A549 (cell line): ENCODE results near the gene MED4. TPM values are rescaled to one million over a fixed set of nuclear protein-coding genes. Genes with fewer than 3 reads are reported as not detected.

Source experiments
- ATAC-seq, 2 experiments: fragments of 200-7000 bp in 1 of 2; fragments of >200 bp in 1 of 2; cut with Nextera tagmentation in 1 of 2; cut with Tn5 transposase in 1 of 2; 3 replicates each; pipeline versions ENCODE4 v1.8.0 to v1.9.1; 2018 to 2020; ENCODE audit warnings: mild to moderate bottlenecking in 1 of 2, moderate library complexity in 1 of 2
- CTCF ChIA-PET: fragments of 300-600 bp; sonication (Branson Sonifier 250); formaldehyde crosslinking; extraction: SDS; loops from one replicate; lab custom pipeline; 2021; ENCODE audit warnings: antibody characterized with exemption, inconsistent platforms; lab: Yijun Ruan, JAX
- POLR2A ChIA-PET: fragments of 350-600 bp; formaldehyde crosslinking; extraction: SDS; loops from one replicate; lab custom pipeline; 2021; ENCODE audit warnings: antibody characterized with exemption, inconsistent platforms; lab: Yijun Ruan, JAX
- DNase-seq, 2 experiments: peaks; one replicate each; pipeline versions ENCODE4 v3.0.0 to v3.0.0-alpha.2; 2011 to 2016; ENCODE audit warnings: low read depth in 1 of 2, low spot score in 1 of 2
- FAIRE-seq: peaks from 2 replicates; lab custom pipeline; 2011; peaks lifted over from hg19 to GRCh38; lab: Jason Lieb, UNC
- H3K27ac ChIP-seq, 2 experiments: fragments of >200 bp; sonication (Bioruptor Twin); formaldehyde crosslinking; 3 replicates each; pipeline ENCODE4 v1.5.1; 2016 to 2017
- H3K4me1 ChIP-seq: fragments of >200 bp; sonication (Bioruptor Twin); formaldehyde crosslinking; 3 replicates; pipeline ENCODE4 v1.6.1; 2016
- H3K4me2 ChIP-seq: fragments of >200 bp; sonication (Bioruptor Twin); formaldehyde crosslinking; 3 replicates; pipeline ENCODE4 v1.6.1; 2016
- H3K4me3 ChIP-seq: fragments of >200 bp; sonication (Bioruptor Twin); formaldehyde crosslinking; 3 replicates; pipeline ENCODE4 v1.5.1; 2016
- H3K9me3 ChIP-seq: fragments of >200 bp; sonication (Bioruptor Twin); formaldehyde crosslinking; 3 replicates; pipeline ENCODE4 v1.6.1; 2016
- CBX2 ChIP-seq: fragments of 200-600 bp; sonication (generic); IDR thresholded peaks from 2 replicates; pipeline ENCODE4 v1.6.1; 2016; ENCODE audit warnings: low read depth, mild to moderate bottlenecking, borderline replicate concordance
- CHD4 ChIP-seq: fragments of 200-600 bp; sonication (generic); IDR thresholded peaks from 2 replicates; pipeline ENCODE4 v1.6.1; 2016; ENCODE audit warnings: antibody characterized with exemption, mild to moderate bottlenecking, borderline replicate concordance
- EHF ChIP-seq: fragments of 250-450 bp; sonication (Bioruptor Pico); IDR thresholded peaks from 2 replicates; pipeline ENCODE4 v1.5.0; 2020; ENCODE audit warnings: mild to moderate bottlenecking
- FOSB ChIP-seq: fragments of 250-450 bp; sonication (Bioruptor Pico); IDR thresholded peaks from 2 replicates; pipeline ENCODE4 v1.5.0; 2020; ENCODE audit warnings: mild to moderate bottlenecking, moderate library complexity
- GATA3 ChIP-seq: IDR thresholded peaks from 2 replicates; pipeline ENCODE4 v1.6.1; 2012; ENCODE audit warnings: borderline replicate concordance
- HOXA7 ChIP-seq: fragments of 250-450 bp; sonication (Bioruptor Pico); IDR thresholded peaks from 2 replicates; pipeline ENCODE4 v1.5.0; 2020; ENCODE audit warnings: mild to moderate bottlenecking, moderate library complexity
- HOXB5 ChIP-seq: fragments of 250-450 bp; sonication (Bioruptor Pico); IDR thresholded peaks from 2 replicates; pipeline ENCODE4 v1.5.0; 2020; ENCODE audit warnings: mild to moderate bottlenecking, moderate library complexity
- KDM1A ChIP-seq: fragments of 200-600 bp; sonication (generic); IDR thresholded peaks from 2 replicates; pipeline ENCODE4 v1.6.1; 2016; ENCODE audit warnings: low read depth, mild to moderate bottlenecking
- KDM5A ChIP-seq: fragments of 200-600 bp; sonication (generic); IDR thresholded peaks from 2 replicates; pipeline ENCODE4 v1.6.1; 2016; ENCODE audit warnings: antibody characterized with exemption, mild to moderate bottlenecking
- MAFK ChIP-seq: fragments of 450-650 bp; IDR thresholded peaks from 2 replicates; pipeline ENCODE4 v1.6.1; 2014; ENCODE audit not compliant: partially characterized antibody
- MYC ChIP-seq: IDR thresholded peaks from 2 replicates; pipeline ENCODE4 v1.6.1; 2012; ENCODE audit warnings: mild to moderate bottlenecking, inconsistent platforms, low read length, improper control_type of control experiment, borderline replicate concordance
- RAD21 ChIP-seq, 2 experiments: fragments of >200 bp in 1 of 2; sonication (Bioruptor Twin) in 1 of 2; formaldehyde crosslinking in 1 of 2; IDR thresholded peaks in 1 of 2; conservative IDR thresholded peaks in 1 of 2; 2 replicates in 1 of 2; 3 replicates in 1 of 2; pipeline ENCODE4 v1.6.1; 2012 to 2018; ENCODE audit warnings: inconsistent platforms in 1 of 2
- RARB ChIP-seq: fragments of 250-450 bp; sonication (Bioruptor Pico); IDR thresholded peaks from 2 replicates; pipeline ENCODE4 v1.8.0; 2021; ENCODE audit warnings: mild to moderate bottlenecking, moderate library complexity
- ZSCAN20 ChIP-seq: fragments of 250-450 bp; sonication (Bioruptor Pico); IDR thresholded peaks from 2 replicates; pipeline ENCODE4 v1.8.0; 2022; ENCODE audit warnings: mild to moderate bottlenecking, moderate library complexity
- WGBS: methylation state at CpG from one replicate; pipeline ENCODE4 v1.1.6; 2017; ENCODE audit errors: missing lambda C conversion rate; 5-methylcytosine and 5-hydroxymethylcytosine counted together
- polyA plus RNA-seq, 4 experiments: library from polyadenylated mRNA; depleted of rRNA in 3 of 4; stranded (reverse); fragments of >200 nt; fragmentation: RNase III in 1 of 4; extraction: RNeasy Plus Mini Kit Qiagen cat#74134 plus additional on column Dnase treatment in 1 of 4; gene quantifications; 2 replicates in 3 of 4; 3 replicates in 1 of 4; pipeline ENCODE4 v1.2.3, GENCODE V29; 2011 to 2017
- TF ChIP-seq, protein P1 (sequence below): fragments of >200 bp; sonication (Bioruptor Twin); formaldehyde crosslinking; IDR thresholded peaks from 3 replicates; pipeline ENCODE4 v1.5.1; 2016
- TF ChIP-seq, protein P2 (sequence below): fragments of >200 bp; sonication (Bioruptor Twin); formaldehyde crosslinking; IDR thresholded peaks from 3 replicates; pipeline ENCODE4 v1.6.1; 2016
- TF ChIP-seq, protein P3 (sequence below): fragments of 450-650 bp; IDR thresholded peaks from 2 replicates; pipeline ENCODE4 v1.6.1; 2014; ENCODE audit warnings: antibody characterized with exemption
- TF ChIP-seq, protein P4 (sequence below): fragments of >200 bp; sonication (Bioruptor Twin); formaldehyde crosslinking; IDR thresholded peaks from 2 replicates; pipeline ENCODE4 v1.6.1; 2016
- TF ChIP-seq, protein P5 (sequence below): IDR thresholded peaks from 2 replicates; pipeline ENCODE4 v1.6.1; 2012

Gene MED4
- polyA plus RNA-seq, 2 of the 4 experiments (the other 2 are of a cell fraction): 30.5 to 41.9 TPM

DNA sequence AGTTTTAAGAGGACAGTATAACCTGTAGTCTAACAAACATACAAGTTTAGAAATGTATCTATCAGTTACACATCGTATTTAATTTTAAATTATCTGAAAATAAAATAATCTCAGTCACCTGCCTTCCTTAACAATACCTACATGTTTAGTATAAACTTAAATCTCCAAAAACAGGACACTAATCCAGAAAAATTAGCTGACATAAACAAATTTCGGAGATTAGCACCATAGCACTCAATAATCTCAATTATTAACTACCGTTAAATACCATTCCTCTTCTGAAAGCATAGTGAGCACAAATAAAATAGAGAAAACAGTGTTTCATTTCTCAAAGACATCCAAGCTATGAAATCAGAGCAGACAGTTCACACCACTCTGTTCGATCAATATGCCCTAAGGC lies 13.2 kb downstream of the MED4 start:
- no peaks in the 10 kb centered on the region for H3K4me1 ChIP-seq
- WGBS: 98% methylated on average over 4 of the region's 4 CpGs
- no peak overlapping the region for H3K4me3 ChIP-seq
- ChIA-PET CTCF (no interaction called here), POLR2A (no interaction called here)
- no peak overlapping the region for H3K27ac ChIP-seq
- DNase-seq: no peak
- FAIRE-seq: no peak
- no peak overlapping the region for H3K4me2 ChIP-seq
- no peak for ATAC-seq
- TF ChIP-seq EHF (no peak), MAFK (peak; percentile 86), HOXA7 (CRISPR knock-in tag) (no peak), ZSCAN20 (CRISPR knock-in tag) (no peak)
- TF ChIP-seq, protein P1, sequence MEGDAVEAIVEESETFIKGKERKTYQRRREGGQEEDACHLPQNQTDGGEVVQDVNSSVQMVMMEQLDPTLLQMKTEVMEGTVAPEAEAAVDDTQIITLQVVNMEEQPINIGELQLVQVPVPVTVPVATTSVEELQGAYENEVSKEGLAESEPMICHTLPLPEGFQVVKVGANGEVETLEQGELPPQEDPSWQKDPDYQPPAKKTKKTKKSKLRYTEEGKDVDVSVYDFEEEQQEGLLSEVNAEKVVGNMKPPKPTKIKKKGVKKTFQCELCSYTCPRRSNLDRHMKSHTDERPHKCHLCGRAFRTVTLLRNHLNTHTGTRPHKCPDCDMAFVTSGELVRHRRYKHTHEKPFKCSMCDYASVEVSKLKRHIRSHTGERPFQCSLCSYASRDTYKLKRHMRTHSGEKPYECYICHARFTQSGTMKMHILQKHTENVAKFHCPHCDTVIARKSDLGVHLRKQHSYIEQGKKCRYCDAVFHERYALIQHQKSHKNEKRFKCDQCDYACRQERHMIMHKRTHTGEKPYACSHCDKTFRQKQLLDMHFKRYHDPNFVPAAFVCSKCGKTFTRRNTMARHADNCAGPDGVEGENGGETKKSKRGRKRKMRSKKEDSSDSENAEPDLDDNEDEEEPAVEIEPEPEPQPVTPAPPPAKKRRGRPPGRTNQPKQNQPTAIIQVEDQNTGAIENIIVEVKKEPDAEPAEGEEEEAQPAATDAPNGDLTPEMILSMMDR: no peak
- TF ChIP-seq, protein P2, sequence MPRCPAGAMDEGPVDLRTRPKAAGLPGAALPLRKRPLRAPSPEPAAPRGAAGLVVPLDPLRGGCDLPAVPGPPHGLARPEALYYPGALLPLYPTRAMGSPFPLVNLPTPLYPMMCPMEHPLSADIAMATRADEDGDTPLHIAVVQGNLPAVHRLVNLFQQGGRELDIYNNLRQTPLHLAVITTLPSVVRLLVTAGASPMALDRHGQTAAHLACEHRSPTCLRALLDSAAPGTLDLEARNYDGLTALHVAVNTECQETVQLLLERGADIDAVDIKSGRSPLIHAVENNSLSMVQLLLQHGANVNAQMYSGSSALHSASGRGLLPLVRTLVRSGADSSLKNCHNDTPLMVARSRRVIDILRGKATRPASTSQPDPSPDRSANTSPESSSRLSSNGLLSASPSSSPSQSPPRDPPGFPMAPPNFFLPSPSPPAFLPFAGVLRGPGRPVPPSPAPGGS: no peak
- H3K9me3 ChIP-seq: no peaks in the 10 kb centered on the region

DNA sequence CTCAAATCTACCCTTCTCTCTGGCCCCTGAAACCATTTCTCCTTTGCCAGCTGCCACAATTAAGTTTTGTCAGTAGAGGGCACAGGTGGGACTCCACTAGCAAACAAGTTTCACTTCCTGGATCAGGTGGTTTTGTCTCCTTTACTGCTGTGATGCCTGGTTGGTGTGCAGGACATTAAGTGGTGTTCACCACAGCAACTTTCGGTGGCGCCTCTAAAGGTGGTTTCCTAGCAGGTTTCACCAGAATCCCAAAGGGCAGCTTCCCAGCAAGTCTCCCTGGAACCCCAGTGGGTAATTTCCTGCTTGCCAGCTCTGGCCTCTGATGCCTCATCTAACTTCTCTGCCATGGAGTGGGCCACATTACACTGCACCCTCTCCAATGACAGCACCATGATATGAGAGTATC lies 16.6 kb downstream of the MED4 start:
- FAIRE-seq: no peak
- ATAC-seq: peak; percentile 57 to 68; a peak in 4 of 6 replicates
- H3K4me3 ChIP-seq: no peak overlapping the region
- H3K9me3 ChIP-seq: no peaks in the 10 kb centered on the region
- H3K27ac ChIP-seq: no peak overlapping the region
- no peaks in the 10 kb centered on the region for H3K4me1 ChIP-seq
- no peak overlapping the region for H3K4me2 ChIP-seq
- WGBS: 42% methylated on average over 2 of the region's 2 CpGs
- ChIA-PET POLR2A (no interaction called here), CTCF (interaction anchor here (0.6 to 1.6 kb wide), 3 partner anchors 17 to 1314 kb away, joined by 3 to 5 read pairs (median 3); partner anchors contain the start of genes MED4 and NUDT15)
- TF ChIP-seq FOSB (CRISPR knock-in tag): no peak
- TF ChIP-seq RAD21 (conservative IDR thresholded peaks at IDR 0.05 in 1 of 2, IDR thresholded peaks at IDR 0.05 in 1 of 2): 0 out of 5 replicates have a peak, but pooled peaks of 1 of the 2 experiments have one; percentile 9
- peak; percentile 21 for DNase-seq

DNA sequence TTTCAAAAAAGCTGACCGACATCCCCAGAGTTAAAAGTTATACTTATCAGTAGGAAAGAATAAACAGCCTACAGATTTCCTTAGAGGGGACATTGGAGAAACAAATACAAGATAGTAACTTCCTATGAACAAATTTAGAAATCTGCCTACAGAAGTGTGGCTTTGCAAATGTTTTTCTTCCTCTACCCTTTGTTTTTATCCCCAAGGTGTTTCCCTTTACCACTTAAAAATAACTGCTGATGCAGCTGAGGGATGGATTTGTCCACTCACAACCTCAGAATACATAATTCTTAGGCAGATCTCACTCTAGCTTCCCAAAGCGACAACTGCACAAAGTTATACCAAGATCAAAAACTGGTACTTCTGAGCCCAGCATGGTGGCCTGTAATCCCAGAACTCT lies 20.9 kb downstream of the MED4 start:
- POLR2A ChIA-PET: no interaction called here

DNA sequence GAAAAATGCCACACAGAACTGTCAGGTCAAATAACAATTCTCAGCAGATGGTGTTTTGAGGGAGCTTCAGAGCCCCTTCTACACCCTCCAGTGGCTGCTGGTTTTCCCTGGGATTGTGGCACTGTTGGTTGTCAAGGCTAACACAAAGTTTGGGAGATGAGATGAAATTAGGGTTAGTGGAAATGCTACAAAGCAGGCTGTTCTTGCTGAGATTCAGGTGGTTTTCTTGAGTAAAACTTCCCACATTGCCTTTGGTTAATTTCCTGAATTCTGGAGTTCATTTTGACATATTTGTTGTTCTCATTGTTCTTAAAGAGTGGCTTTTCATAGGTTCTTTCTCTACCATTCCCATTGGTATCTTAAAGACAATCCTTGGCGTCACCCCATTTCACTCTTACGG lies 22.1 kb downstream of the MED4 start:
- Histone ChIP-seq H3K4me1 (no peaks in the 10 kb centered on the region), H3K9me3 (peaks cover 8% of the 10 kb centered on the region; the same call in 1 of the 3 replicates), H3K27ac (peak overlapping the region; percentile 27 to 63; a peak in 3 of 6 replicates), H3K4me3 (no peak overlapping the region), H3K4me2 (no peak overlapping the region)
- POLR2A ChIA-PET: no interaction called here
- WGBS: 94% methylated on average over 2 of the region's 2 CpGs
- ATAC-seq: no peak
- FAIRE-seq: no peak
- DNase-seq: no peak
- CTCF ChIA-PET: interaction anchor here (1.1 kb wide), 1 partner anchor 35 kb away, joined by 3 read pairs; no protein-coding TSS in a partner anchor
- TF ChIP-seq ZSCAN20 (CRISPR knock-in tag) (no peak), GATA3 (no peak), KDM1A (no peak), MYC (no peak), HOXB5 (CRISPR knock-in tag) (no peak), RAD21 (conservative IDR thresholded peaks at IDR 0.05 in 1 of 2, IDR thresholded peaks at IDR 0.05 in 1 of 2) (no peak), RARB (CRISPR knock-in tag) (no peak), KDM5A (no peak)
- TF ChIP-seq, protein P3, sequence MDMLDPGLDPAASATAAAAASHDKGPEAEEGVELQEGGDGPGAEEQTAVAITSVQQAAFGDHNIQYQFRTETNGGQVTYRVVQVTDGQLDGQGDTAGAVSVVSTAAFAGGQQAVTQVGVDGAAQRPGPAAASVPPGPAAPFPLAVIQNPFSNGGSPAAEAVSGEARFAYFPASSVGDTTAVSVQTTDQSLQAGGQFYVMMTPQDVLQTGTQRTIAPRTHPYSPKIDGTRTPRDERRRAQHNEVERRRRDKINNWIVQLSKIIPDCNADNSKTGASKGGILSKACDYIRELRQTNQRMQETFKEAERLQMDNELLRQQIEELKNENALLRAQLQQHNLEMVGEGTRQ: no peak
- TF ChIP-seq, protein P4, sequence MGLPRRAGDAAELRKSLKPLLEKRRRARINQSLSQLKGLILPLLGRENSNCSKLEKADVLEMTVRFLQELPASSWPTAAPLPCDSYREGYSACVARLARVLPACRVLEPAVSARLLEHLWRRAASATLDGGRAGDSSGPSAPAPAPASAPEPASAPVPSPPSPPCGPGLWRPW: no peak

More for the DNA sequence above, 20.9 kb downstream of the MED4 start:
- H3K4me1 ChIP-seq: no peaks in the 10 kb centered on the region
- H3K9me3 ChIP-seq: peaks cover 8% of the 10 kb centered on the region; the same call in 1 of the 3 replicates
- FAIRE-seq (no peak), ATAC-seq (no peak)
- H3K27ac ChIP-seq: no peak overlapping the region
- no peak overlapping the region for H3K4me2 ChIP-seq
- TF ChIP-seq CBX2 (no peak), KDM1A (no peak), CHD4 (no peak), RAD21 (conservative IDR thresholded peaks at IDR 0.05 in 1 of 2, IDR thresholded peaks at IDR 0.05 in 1 of 2) (no peak)
- TF ChIP-seq, protein P5, sequence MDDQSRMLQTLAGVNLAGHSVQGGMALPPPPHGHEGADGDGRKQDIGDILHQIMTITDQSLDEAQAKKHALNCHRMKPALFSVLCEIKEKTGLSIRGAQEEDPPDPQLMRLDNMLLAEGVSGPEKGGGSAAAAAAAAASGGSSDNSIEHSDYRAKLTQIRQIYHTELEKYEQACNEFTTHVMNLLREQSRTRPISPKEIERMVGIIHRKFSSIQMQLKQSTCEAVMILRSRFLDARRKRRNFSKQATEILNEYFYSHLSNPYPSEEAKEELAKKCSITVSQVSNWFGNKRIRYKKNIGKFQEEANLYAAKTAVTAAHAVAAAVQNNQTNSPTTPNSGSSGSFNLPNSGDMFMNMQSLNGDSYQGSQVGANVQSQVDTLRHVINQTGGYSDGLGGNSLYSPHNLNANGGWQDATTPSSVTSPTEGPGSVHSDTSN: no peak
- TF ChIP-seq, all 56 proteins: peak for 0
- no peak overlapping the region for H3K4me3 ChIP-seq
- 97% methylated on average over 2 of the region's 2 CpGs for WGBS
- CTCF ChIA-PET: no interaction called here
- no peak for DNase-seq
